Ovary (tissue), 3 donors: ENCODE data around the gene IKZF1.

Experiments used
- CTCF ChIP-seq, 3 donors: fragments of 450-650 bp in 2 of 3; fragments of 200-600 bp in 1 of 3; IDR thresholded peaks; one replicate each; pipeline versions ENCODE4 v1.5.1 to v1.8.0; 2016 to 2022; ENCODE audit warnings: antibody characterized with exemption in 3 of 3, mild to moderate bottlenecking in 1 of 3
- EP300 ChIP-seq: sonication (generic); formaldehyde crosslinking; IDR thresholded peaks from one replicate; pipeline ENCODE4 v1.6.1; 2017; ENCODE audit warnings: antibody characterized with exemption
- POLR2A ChIP-seq: fragments of 450-650 bp; IDR thresholded peaks from one replicate; pipeline ENCODE4 v1.6.1; 2017; ENCODE audit warnings: antibody characterized with exemption, mild to moderate bottlenecking, moderate library complexity
- donor health status: DM: no; HTN: no; CAD: no.

GRCh38 chr7:50329775-50330174 lies 25.3 kb downstream of the IKZF1 start:
- no peak for TF ChIP-seq EP300
- TF ChIP-seq POLR2A: no peak
- no peak for TF ChIP-seq CTCF (IDR thresholded peaks at IDR 0.05)
